HT1080 (cell line): ENCODE data around the gene ASRGL1. TPM values are rescaled to one million over a fixed set of nuclear protein-coding genes. Genes with fewer than 3 reads are reported as not detected.

ENCODE experiments used
- DNase-seq: peaks from one replicate; pipeline ENCODE4 v3.0.0-alpha.2; 2015; ENCODE audit warnings: low read depth
- total RNA-seq: library from RNA; depleted of rRNA; stranded (reverse); fragments of >200 nt; shearing (Covaris generic); gene quantifications from 2 replicates; pipeline ENCODE4 v1.2.3, GENCODE V29; 2014

ASRGL1 gene
- total RNA-seq, 1 experiment from 2014 or later, result 12.2 TPM

DNA sequence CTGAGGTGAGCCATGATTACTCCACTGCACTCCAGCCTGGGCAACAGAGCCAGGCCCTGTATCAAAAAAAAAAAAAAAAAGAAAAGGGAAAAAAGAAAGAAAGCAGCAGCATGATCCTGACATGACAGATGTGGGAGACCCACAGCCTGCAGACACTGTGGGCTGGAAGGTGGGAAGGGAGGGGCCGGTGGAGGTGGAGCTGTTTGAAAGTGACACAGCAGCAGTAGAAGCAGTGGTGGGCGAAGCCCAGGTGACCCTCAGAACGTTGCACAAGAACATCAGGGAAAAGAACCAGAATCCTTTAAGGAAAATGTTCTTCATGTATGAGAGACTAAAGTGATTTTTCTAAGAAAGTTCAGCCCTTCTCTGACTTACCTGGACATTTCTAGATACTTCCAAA is 55.3 kb downstream of the ASRGL1 start:
- no peak for DNase-seq

- peak; percentile 34 for DNase-seq
Observed at GRCh38 chr11:62393061-62393611, 55.9 kb downstream of the ASRGL1 start.

GRCh38 chr11:62393735-62394134 is 56.5 kb downstream of the ASRGL1 start:
- DNase-seq, result no peak

DNA sequence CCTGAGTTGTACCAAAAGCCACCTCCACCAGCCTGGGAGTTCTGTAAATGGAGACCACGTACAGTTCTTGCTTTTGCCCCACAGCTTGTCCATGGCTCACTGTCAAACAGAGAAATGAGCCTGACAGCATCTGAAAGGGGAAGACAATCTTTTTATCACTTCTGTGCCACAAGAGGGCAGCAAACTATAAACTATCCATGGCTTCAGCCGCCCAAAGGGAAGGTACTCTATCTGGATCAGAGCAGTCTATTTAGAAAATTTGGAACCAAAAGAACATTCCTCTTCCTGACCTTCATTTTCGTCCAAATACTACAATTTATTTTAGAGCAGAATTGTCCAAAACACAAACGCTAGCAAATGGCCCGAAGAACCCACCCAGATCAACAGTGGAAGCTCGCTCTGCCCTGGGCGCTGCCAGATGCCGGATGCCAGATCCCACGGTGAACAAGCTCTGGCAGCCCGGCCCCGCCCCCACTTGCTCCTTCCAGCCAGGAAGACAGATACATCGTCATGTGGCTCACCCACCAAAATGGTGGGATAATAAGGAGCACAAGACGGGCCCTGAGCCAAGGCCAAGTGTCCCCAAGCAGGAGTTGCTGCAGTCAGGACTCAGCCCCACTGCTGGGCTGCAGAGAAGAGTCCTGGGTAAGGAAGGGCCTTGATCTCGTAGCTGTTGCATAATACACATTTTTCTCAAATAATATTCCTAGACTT is 57.7 kb downstream of the ASRGL1 start:
- peak; percentile 72 for DNase-seq

GRCh38 chr11:62395885-62396551 is 58.8 kb downstream of the ASRGL1 start:
- no peak for DNase-seq

DNA sequence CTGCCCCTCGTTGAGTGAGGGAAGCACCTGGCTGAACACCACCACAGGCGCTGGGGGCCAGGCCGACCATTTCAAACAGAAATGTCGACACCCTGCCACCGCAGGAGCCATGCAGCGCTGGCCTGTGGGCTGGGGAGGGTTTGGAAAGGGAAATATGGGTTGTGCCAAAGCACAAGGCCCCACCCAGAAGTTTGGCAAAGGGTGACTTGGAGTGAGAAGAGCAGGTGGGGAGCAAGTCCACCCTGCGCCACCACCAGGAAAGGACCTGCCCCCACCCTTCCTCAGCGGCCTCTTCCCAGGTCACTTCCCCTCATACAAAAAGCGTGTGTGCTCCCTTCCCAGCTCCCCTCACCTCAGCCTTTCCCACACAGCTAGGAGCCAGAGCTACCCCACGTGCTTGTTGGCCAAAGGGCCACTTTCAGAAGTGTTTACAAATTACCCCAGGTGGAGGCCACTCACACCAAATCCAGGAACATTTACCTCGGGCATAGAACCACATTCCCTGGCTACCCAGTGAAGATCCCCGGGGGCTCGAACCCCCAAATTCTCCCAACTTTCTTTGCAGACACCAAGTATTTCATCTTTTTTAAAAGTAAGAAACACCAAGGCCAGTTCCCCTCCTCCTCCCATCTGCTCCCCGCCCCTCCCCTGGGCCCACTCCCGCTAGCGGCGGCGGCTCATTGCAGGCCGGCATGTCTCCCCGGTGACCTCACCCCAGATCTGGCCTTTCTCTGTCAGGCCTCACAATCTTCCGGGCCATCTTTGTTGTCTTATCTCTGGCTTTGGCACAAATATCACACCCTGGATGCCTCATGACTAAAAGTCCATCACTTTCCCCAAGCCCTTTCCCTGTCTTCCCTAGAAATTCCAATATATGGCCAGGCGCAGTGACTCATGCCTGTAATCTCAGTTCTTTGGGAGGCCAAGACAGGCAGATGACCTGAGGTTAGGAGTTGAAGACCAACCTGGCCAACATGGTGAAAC is 61.1 kb downstream of the ASRGL1 start:
- DNase-seq, result peak; percentile 36

DNA sequence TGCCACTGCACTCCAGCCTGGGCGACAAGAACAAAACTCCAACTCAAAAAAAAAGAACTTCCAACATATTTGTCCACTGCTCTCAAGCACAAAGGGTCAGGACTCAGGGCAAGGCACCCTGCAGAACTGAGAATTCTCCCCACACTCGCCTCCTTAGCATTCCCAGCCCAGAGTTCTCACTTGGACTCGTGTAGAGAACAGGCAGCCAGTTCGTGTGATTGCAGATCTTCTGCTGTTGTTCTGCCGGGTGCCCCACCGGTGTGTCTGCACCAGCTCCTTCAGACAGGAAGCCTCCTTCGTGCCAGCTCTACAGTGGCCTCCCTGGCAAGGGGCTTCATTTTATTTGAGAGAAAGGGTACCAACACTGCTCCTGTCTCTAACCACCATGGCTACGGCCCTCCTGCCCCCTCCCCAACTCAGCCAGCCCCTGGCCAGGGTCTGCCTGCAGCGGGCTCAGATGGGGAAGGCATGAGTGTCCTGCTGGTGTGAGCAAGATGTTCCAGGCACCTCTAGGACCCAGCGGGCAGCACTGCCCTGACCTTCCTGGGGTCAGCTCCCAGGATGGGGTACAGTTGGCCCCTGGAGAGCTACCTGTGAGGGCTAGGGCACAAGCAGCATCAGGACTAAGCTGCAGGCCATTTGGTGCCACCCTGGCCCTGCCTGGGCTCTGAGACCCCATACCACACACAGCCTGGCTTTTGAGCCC is 62.1 kb downstream of the ASRGL1 start:
- no peak for DNase-seq

GRCh38 chr11:62399878-62400266 is 62.6 kb downstream of the ASRGL1 start:
- no peak for DNase-seq

DNA sequence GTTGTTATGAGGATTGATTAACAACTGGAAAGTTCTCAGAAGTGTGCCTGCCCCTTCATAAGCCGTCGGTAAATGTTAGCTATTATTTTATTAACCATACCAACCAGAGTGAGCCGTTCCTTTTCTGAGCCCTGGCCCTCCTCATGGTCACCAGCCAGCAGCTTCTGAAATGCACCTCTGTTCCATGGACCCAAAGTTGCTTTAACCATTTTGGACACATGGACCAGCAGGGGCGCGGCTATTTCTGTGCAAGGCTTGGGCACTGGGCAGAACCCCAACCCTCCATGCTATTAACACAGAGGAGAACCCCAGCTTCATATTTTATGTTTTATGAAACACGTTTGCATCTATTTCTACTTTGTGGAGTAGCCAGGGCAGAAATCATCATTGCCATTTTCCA is 63.0 kb downstream of the ASRGL1 start:
- DNase-seq, result no peak

GRCh38 chr11:62400760-62401159 is 63.5 kb downstream of the ASRGL1 start:
- no peak for DNase-seq

- no peak for DNase-seq
Observed at GRCh38 chr11:62401356-62401755, 64.1 kb downstream of the ASRGL1 start.

- no peak for DNase-seq
Observed at GRCh38 chr11:62401811-62402210, 64.6 kb downstream of the ASRGL1 start.

DNA sequence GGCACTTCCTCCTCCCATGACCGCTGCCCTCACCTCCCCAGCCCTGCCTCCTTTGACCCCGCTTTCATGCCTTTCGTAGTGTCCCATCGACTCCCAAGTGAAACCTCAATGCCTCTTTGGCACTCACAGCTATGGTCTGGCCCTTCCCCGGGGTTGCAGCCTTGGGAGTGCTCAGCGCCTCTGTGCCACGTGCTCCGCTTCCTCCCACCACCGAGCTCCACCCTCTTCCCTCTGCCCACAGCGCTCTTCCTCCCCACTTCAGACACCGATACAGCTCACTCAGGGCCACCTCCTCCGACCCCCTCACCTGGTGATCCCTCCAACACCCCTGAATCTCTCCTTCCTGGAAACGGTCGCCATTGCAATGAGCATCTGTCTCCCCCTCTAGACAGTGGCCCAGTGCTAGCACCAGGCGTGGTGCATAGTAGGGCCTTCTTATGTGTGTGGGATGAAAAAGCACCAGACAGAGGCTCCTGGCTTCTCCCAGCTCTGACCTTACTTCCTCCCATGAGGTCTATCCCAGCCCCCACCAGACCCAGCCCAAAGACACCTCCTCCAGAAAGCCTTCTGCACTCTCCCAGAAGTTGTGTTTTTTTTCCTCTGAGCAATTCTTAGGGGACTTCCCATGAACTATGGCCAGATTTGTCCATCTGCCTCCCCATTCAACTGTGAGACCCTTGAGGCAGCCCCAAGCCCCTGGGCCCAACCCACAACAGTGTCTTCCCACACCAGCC is 65.1 kb downstream of the ASRGL1 start:
- no peak for DNase-seq

GRCh38 chr11:62402960-62403730 is 65.9 kb downstream of the ASRGL1 start:
- DNase-seq, result no peak

- DNase-seq, result no peak
Observed at GRCh38 chr11:62404435-62404834, 67.2 kb downstream of the ASRGL1 start.

DNA sequence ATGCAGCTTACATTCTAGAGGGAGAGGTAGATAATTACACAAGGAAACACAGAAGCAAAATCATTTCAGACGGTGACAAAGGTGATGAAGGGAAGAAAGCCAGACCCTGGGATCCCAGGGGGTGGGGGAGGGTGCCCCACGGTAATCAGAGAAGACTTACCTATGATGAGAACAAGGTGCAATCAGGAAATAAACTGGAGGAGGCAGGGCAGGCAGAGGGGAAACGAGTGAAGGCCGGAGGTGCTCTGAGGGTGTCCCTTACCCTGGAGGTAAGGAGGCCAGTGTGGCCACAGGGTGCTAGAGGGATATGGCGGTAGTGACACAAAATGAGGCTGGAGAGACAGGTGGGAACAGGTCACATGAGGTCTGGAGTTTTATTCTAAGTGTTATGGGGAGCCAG is 67.7 kb downstream of the ASRGL1 start:
- DNase-seq, result no peak

- no peak for DNase-seq
Observed at GRCh38 chr11:62406034-62406433, 68.8 kb downstream of the ASRGL1 start.

DNA sequence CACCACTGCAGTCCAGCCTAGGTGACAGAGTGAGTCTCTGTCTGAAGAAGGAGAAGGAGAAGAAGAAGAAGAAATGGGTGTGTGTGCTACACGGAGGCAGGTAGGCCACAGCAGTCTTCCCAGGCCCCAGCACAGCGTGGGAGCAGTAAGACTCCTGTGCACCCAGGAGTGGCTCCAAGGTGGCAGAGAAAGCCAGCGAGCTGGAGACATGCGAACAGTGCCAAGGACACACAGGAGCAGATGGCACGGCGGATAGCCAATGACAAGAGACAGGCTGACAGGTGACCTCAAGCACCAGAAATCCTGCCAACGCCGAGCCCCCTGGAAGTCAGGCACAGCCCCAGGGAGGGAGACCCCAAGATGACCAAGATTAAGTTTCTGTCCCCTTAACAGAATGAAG is 72.6 kb downstream of the ASRGL1 start:
- no peak for DNase-seq

- DNase-seq, result no peak
Observed at GRCh38 chr11:62410972-62411371, 73.7 kb downstream of the ASRGL1 start.

DNA sequence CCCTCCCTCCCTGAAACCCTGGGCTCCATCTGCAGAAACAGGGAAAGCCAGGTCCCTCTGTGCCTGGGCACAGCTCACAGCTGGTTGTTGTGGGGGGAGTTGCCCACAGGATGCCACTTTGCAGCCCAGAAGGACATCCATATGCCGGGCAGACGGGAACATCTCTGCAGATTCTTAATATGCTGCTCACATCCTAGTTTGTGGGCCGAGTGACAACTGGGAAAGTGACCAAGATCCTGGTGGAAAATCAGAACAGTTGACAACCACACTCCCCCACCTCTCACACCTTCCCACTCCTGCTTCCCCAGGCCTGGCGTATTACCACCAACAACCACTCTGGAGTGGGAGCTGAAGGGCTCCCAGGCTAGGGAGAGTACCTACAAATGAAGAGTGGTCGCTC is 74.3 kb downstream of the ASRGL1 start:
- DNase-seq, result no peak
